T-cell (primary cell): ENCODE measurements around the gene LRRFIP2. TPM values are rescaled to one million over a fixed set of nuclear protein-coding genes. Genes with fewer than 3 reads are reported as not detected.

Experiments used
- ATAC-seq, 4 experiments: fragments of 200-7000 bp in 3 of 4; fragments of 150-1000 bp in 1 of 4; cut with Tn5 transposase; replicated peaks in 1 of 4; 1 replicate in 3 of 4; 2 replicates in 1 of 4; pipeline ENCODE4 v1.10.0; 2021; ENCODE audit warnings: moderate library complexity in 3 of 4, mild to moderate bottlenecking in 2 of 4, moderate number of reproducible peaks in 1 of 4
- CTCF ChIA-PET, 2 donors: fragments of 300-600 bp; sonication (Branson Sonifier 250); formaldehyde crosslinking; loops; one replicate each; lab custom pipeline; 2022; ENCODE audit warnings: antibody characterized with exemption in 2 of 2; lab: Charles Lee
- POLR2A ChIA-PET, 2 donors: fragments of 300-600 bp; sonication (Branson Sonifier 250); formaldehyde crosslinking; loops; one replicate each; lab custom pipeline; 2022; ENCODE audit warnings: antibody characterized with exemption in 2 of 2; lab: Charles Lee
- DNase-seq, 35 experiments: peaks; one replicate each; pipeline versions ENCODE4 v3.0.0 to v3.0.0-alpha.2; 2013 to 2023
- H3K27ac ChIP-seq: one replicate; pipeline ENCODE4 v1.5.1; 2013; ENCODE audit warnings: low read length
- H3K27me3 ChIP-seq, 2 experiments: replicated peaks in 1 of 2; 1 replicate in 1 of 2; 2 replicates in 1 of 2; pipeline versions ENCODE4 v1.6.1 to v1.7.0; 2013; ENCODE audit warnings: low read length in 1 of 2, mixed read lengths in 1 of 2; ENCODE audit not compliant: control insufficient read depth in 2 of 2, insufficient read depth in 2 of 2; ENCODE audit errors: extremely low read depth in 1 of 2
- H3K36me3 ChIP-seq, 2 donors: 1 replicate in 1 of 2; 2 replicates in 1 of 2; pipeline versions ENCODE4 v1.6.1 to v1.7.0; 2013; ENCODE audit warnings: low read length in 1 of 2; ENCODE audit not compliant: control insufficient read depth in 2 of 2, insufficient read depth in 1 of 2; ENCODE audit errors: extremely low read depth in 1 of 2
- H3K4me1 ChIP-seq, 2 experiments: 1 replicate in 1 of 2; 2 replicates in 1 of 2; pipeline versions ENCODE4 v1.6.1 to v1.7.0; 2013; ENCODE audit warnings: low read length in 2 of 2, mixed read lengths in 1 of 2; ENCODE audit not compliant: insufficient read depth in 2 of 2, control insufficient read depth in 1 of 2; ENCODE audit errors: extremely low read depth in 1 of 2
- H3K4me3 ChIP-seq, 2 donors: 1 replicate in 1 of 2; 2 replicates in 1 of 2; pipeline versions ENCODE4 v1.5.1 to v1.7.0; 2013; ENCODE audit warnings: mild to moderate bottlenecking in 2 of 2, low read length in 1 of 2, moderate library complexity in 1 of 2; ENCODE audit not compliant: control insufficient read depth in 1 of 2; ENCODE audit errors: extremely low read depth in 1 of 2
- H3K9me3 ChIP-seq: 2 replicates; pipeline ENCODE4 v1.7.0; 2013
- H3K27ac Mint-ChIP-seq, 2 donors: one replicate each; pipeline ENCODE4 v1.8.0; 2020 to 2021; ENCODE audit warnings: mild to moderate bottlenecking in 2 of 2, mixed read lengths in 2 of 2
- H3K27me3 Mint-ChIP-seq, 2 donors: one replicate each; pipeline ENCODE4 v1.8.0; 2021 to 2022; ENCODE audit warnings: mixed read lengths in 2 of 2
- H3K36me3 Mint-ChIP-seq: one replicate; pipeline ENCODE4 v1.8.0; 2021; ENCODE audit warnings: mixed read lengths
- H3K4me1 Mint-ChIP-seq, 3 donors: one replicate each; pipeline ENCODE4 v1.8.0; 2020 to 2022; ENCODE audit warnings: mixed read lengths in 3 of 3, mild to moderate bottlenecking in 1 of 3
- H3K4me3 Mint-ChIP-seq, 3 donors: one replicate each; pipeline ENCODE4 v1.8.0; 2020 to 2022; ENCODE audit warnings: mild to moderate bottlenecking in 3 of 3, mixed read lengths in 3 of 3, moderate library complexity in 3 of 3
- H3K9me3 Mint-ChIP-seq, 3 donors: one replicate each; pipeline ENCODE4 v1.8.0; 2020 to 2022; ENCODE audit warnings: mixed read lengths in 3 of 3
- WGBS: methylation state at CpG from one replicate; pipeline ENCODE4 v1.1.5; 2013; ENCODE audit warnings: missing lambda C conversion rate; ENCODE audit not compliant: insufficient coverage; 5-methylcytosine and 5-hydroxymethylcytosine counted together
- total RNA-seq, 35 experiments: library from RNA in 6 of 35; stranded (reverse) in 6 of 35; fragments of 120-200 nt in 1 of 35; gene quantifications; one replicate each; pipeline versions ENCODE4 v1.2.1 to v1.2.4 and lab custom pipeline; 2013 to 2026

LRRFIP2 gene
- total RNA-seq, 5 donors from 2014 or later (not counting 1 experiment from before 2014, with no cell fraction given), result 26.0 to 39.3 (median 32.9) TPM

- peaks cover 7 to 18% (median 17%) of the 10 kb centered on the region in 3 donors for H3K4me1 Mint-ChIP-seq
- no peak overlapping the region for H3K27ac Mint-ChIP-seq
- Histone ChIP-seq H3K27me3 (no peaks in the 10 kb centered on the region), H3K27ac (no peak overlapping the region), H3K4me3 (no peak overlapping the region), H3K36me3 (no peaks in the 10 kb centered on the region), H3K9me3 (no peaks in the 10 kb centered on the region), H3K4me1 (no peaks in the 10 kb centered on the region)
- no peaks in the 10 kb centered on the region for H3K9me3 Mint-ChIP-seq
- H3K4me3 Mint-ChIP-seq, result no peak overlapping the region
- WGBS, result 100% methylated on average over 2 of the region's 5 CpGs
- POLR2A ChIA-PET, result no interaction called here
- CTCF ChIA-PET, result no interaction called here
- DNase-seq (no peak), ATAC-seq (no peak)
- peaks cover 29% of the 10 kb centered on the region for H3K36me3 Mint-ChIP-seq
- no peaks in the 10 kb centered on the region for H3K27me3 Mint-ChIP-seq
Measured at GRCh38 chr3:37130984-37131859, 43.2 kb downstream of the LRRFIP2 start.

- no peak overlapping the region for H3K4me3 Mint-ChIP-seq
- no peaks in the 10 kb centered on the region for H3K4me1 ChIP-seq
- H3K36me3 ChIP-seq, result no peaks in the 10 kb centered on the region
- no peak overlapping the region for H3K4me3 ChIP-seq
- no peak overlapping the region for H3K27ac ChIP-seq
- peaks cover 7 to 18% (median 17%) of the 10 kb centered on the region in 3 donors for H3K4me1 Mint-ChIP-seq
- WGBS, result no CpG with 5 or more reads among the region's 3 CpGs
- H3K27ac Mint-ChIP-seq, result no peak overlapping the region
- POLR2A ChIA-PET, result no interaction called here
- H3K27me3 Mint-ChIP-seq, result no peaks in the 10 kb centered on the region
- H3K27me3 ChIP-seq, result no peaks in the 10 kb centered on the region
- CTCF ChIA-PET, result no interaction called here
- DNase-seq (no peak), ATAC-seq (no peak)
- peaks cover 29% of the 10 kb centered on the region for H3K36me3 Mint-ChIP-seq
- H3K9me3 Mint-ChIP-seq, result no peaks in the 10 kb centered on the region
- H3K9me3 ChIP-seq, result no peaks in the 10 kb centered on the region
Measured at GRCh38 chr3:37130448-37130847, 43.9 kb downstream of the LRRFIP2 start.

- no peak overlapping the region for H3K4me3 Mint-ChIP-seq
- ChIA-PET POLR2A (no interaction called here), CTCF (no interaction called here)
- peaks cover 29% of the 10 kb centered on the region for H3K36me3 Mint-ChIP-seq
- no peak overlapping the region for H3K27ac Mint-ChIP-seq
- no peaks in the 10 kb centered on the region for H3K36me3 ChIP-seq
- H3K4me1 Mint-ChIP-seq, result peaks cover 7 to 18% (median 17%) of the 10 kb centered on the region in 3 donors
- no peak overlapping the region for H3K4me3 ChIP-seq
- H3K27ac ChIP-seq, result no peak overlapping the region
- H3K4me1 ChIP-seq, result no peaks in the 10 kb centered on the region
- no peaks in the 10 kb centered on the region for H3K9me3 Mint-ChIP-seq
- no peak for ATAC-seq
- no peaks in the 10 kb centered on the region for H3K27me3 Mint-ChIP-seq
- no peaks in the 10 kb centered on the region for H3K9me3 ChIP-seq
- no peak for DNase-seq
- no peaks in the 10 kb centered on the region for H3K27me3 ChIP-seq
- WGBS, result 56% methylated on average over 1 of the region's 3 CpGs
Measured at GRCh38 chr3:37129871-37130270, 44.5 kb downstream of the LRRFIP2 start.

- no peak overlapping the region for H3K27ac ChIP-seq
- H3K9me3 ChIP-seq, result no peaks in the 10 kb centered on the region
- Mint-ChIP-seq H3K4me3 (no peak overlapping the region), H3K27me3 (no peaks in the 10 kb centered on the region), H3K4me1 (peaks cover 7 to 15% (median 15%) of the 10 kb centered on the region in 3 donors), H3K27ac (no peak overlapping the region), H3K36me3 (peaks cover 27% of the 10 kb centered on the region), H3K9me3 (no peaks in the 10 kb centered on the region)
- H3K27me3 ChIP-seq, result no peaks in the 10 kb centered on the region
- DNase-seq (no peak), ATAC-seq (no peak)
- WGBS, result no CpG with 5 or more reads among the region's 1 CpG
- no peaks in the 10 kb centered on the region for H3K4me1 ChIP-seq
- POLR2A ChIA-PET, result interaction anchor here (0.6 kb wide), 2 partner anchors 15 to 454 kb away, joined by 3 to 5 read pairs; no protein-coding TSS in a partner anchor
- CTCF ChIA-PET, result no interaction called here
- no peaks in the 10 kb centered on the region for H3K36me3 ChIP-seq
- H3K4me3 ChIP-seq, result no peak overlapping the region
Measured at GRCh38 chr3:37127340-37127739, 47.0 kb downstream of the LRRFIP2 start.

GRCh38 chr3:37126856-37127255 is 47.5 kb downstream of the LRRFIP2 start:
- Histone ChIP-seq H3K9me3 (no peaks in the 10 kb centered on the region), H3K4me3 (no peak overlapping the region), H3K27ac (no peak overlapping the region), H3K4me1 (no peaks in the 10 kb centered on the region), H3K27me3 (no peaks in the 10 kb centered on the region), H3K36me3 (no peaks in the 10 kb centered on the region)
- Mint-ChIP-seq H3K9me3 (no peaks in the 10 kb centered on the region), H3K36me3 (peaks cover 32% of the 10 kb centered on the region), H3K4me1 (peaks cover 7 to 15% (median 15%) of the 10 kb centered on the region in 3 donors), H3K4me3 (no peak overlapping the region), H3K27me3 (no peaks in the 10 kb centered on the region), H3K27ac (no peak overlapping the region)
- DNase-seq, result no peak
- ChIA-PET POLR2A (interaction anchor here in 1 of 2 donors (0.6 kb wide), 1 partner anchor 453 kb away, joined by 3 read pairs; no protein-coding TSS in a partner anchor), CTCF (no interaction called here)
- ATAC-seq, result no peak

GRCh38 chr3:37125195-37126073 is 48.9 kb downstream of the LRRFIP2 start:
- H3K27ac Mint-ChIP-seq, result no peak overlapping the region
- no peak overlapping the region for H3K4me3 Mint-ChIP-seq
- Histone ChIP-seq H3K27me3 (no peaks in the 10 kb centered on the region), H3K36me3 (no peaks in the 10 kb centered on the region), H3K4me1 (no peaks in the 10 kb centered on the region), H3K4me3 (no peak overlapping the region), H3K9me3 (no peaks in the 10 kb centered on the region), H3K27ac (no peak overlapping the region)
- ATAC-seq (no peak), DNase-seq (no peak)
- H3K4me1 Mint-ChIP-seq, result peaks cover 0 to 9% (median 6%) of the 10 kb centered on the region in 3 donors
- no peaks in the 10 kb centered on the region for H3K9me3 Mint-ChIP-seq
- peaks cover 35% of the 10 kb centered on the region for H3K36me3 Mint-ChIP-seq
- H3K27me3 Mint-ChIP-seq, result no peaks in the 10 kb centered on the region
- WGBS, result no CpG with 5 or more reads among the region's 1 CpG
- CTCF ChIA-PET, result no interaction called here
- POLR2A ChIA-PET, result no interaction called here
